T-helper 22 cell (primary cell): ENCODE results near the gene MYO19.
"Not testable (repeated sequence)": the region's sequence is repeated elsewhere in the genome, so short reads cannot be mapped to it uniquely, and the experiment has no call there.

Experiments
- DNase-seq: peaks from one replicate; pipeline ENCODE4 v3.0.0-alpha.2; 2020; ENCODE audit warnings: low read depth

The MYO19 gene

DNA sequence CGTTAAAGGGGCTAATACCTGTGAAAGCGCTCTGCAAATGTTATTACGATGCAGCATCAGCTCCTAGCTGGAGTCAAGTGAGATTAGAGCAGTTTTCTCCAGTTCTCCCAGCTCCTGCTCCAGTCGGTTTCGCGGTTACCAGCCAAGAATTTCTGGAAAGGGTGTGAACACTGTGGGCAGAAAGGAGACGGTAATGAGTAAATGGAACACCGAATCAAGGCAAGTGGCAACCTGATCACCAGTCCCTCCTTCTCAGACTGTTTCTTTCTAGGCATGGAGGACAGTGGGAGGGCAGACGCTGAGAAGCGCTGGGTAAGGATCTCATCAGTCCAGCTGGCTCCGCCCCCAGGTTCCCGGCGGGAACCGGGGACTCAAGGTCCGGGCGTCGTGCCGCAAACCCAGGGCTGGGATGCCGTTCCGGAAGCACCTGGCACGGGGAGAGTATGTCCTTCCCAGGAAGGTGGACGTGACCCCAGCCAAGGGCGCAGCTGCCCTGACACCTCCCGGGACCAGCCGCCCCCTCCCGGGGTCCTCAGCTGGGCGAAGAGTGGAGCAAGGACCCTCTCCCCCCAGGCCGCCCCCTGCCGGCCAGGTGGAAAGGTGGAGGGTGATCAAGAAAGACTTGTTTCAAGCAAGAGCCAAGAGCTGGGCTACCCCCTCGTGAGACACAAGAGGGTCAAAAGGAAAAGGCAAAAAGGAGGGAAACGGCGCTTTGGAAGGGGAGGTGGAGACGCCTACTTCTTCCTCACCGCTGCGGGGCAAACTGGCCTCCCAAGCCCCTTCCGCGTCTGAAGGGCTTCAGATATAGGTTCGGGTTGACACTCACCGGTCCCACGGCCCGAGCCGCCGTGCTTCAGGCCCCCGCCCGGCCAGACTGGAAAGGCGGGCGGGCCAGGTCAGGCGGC is 481 bp downstream of the MYO19 start:
- DNase-seq, result peak; percentile 8

DNA sequence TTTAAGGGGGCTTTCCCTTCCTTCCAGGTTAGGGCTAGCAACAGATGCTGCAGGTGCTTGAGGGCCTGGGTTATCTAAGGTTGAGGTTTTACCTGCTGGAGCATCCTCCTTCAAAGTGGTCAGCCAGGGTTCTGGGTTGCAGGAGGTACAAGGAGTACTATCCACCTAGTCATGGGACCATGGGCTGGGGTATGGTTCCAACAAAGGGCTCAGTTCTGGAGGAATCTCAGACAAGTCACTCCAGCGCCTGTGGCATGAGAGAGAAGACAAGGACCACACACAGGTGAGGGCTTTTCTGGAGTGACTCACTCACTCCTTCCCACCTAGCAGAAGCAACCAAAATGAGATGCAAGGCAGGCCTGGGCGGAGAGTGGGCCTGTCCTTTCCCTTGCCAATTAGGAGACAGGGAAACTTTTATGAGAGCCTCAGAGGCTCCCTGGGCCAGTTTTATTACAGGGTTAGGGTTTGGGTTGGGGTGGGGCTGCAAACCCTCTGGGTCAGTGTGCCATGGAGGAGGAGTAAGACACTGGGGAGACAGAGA is 2.2 kb downstream of the MYO19 start:
- no peak for DNase-seq

DNA sequence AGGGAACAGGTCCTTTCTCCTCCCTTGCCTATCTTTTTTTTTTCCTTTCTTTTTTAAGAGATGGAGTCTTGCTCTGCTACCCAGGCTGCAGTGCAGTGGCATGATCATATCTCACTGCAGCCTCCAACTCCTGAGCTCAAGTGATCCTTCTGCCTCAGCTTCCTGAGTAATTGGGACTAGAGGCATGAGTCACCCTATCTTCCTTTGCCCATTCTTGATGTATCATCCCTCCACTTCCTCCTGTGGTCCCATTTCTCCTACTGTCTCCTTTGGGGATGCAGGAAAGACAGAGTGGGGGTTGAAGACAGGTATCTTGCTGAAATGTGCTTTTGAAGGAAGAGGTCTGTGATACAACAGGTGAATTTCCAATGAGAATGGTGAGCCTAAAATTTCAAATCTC is 5.5 kb downstream of the MYO19 start:
- no peak for DNase-seq

DNA sequence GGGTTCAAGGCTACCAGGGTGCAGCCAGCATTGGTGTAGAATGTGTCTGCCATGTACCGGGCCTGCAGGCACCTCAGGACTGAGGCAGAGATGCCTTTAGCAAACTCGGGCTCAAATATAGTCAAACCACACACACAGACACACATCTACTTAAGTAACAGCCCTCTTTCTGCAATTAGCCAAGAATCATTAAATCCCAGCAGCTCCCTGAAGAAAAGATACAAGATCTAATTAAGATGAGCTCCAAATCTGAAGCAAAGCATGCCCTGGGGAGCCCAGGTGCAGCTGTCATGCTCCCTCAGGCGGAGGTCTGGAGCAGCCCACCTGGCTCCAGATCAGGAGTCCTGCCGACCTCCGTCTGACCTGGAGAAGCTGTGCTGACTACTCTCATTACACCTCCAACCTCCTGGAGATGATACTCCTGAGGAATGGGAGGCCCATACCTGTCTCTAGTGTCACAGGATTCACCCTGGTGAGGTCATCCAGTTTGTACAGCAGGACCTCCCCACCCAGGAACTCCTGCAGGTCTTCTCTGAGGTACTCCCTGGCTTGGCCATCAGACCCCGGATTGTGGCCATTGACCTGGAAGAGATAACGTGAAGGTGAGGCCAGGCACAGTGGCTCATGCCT is 6.9 kb downstream of the MYO19 start:
- DNase-seq, result no peak

DNA sequence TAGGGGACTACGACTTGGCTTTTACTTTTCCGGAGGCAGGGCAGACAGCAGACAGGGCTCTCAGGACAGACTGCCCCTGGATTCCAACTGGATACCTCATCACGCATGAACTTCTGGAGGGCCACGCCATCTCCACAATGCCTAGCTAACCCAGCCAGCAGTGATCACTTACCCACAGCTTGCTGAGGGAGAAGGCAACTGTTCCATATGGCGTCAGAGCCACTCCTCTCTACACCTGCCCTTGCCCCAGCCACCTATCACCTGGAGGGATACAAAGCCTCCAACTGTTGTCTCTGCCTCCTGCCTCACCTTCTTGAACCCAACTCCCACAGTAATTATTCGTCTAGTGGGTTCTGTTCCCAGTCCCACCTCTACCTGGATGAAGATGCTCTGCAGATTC is 8.8 kb downstream of the MYO19 start:
- DNase-seq, result no peak

DNA sequence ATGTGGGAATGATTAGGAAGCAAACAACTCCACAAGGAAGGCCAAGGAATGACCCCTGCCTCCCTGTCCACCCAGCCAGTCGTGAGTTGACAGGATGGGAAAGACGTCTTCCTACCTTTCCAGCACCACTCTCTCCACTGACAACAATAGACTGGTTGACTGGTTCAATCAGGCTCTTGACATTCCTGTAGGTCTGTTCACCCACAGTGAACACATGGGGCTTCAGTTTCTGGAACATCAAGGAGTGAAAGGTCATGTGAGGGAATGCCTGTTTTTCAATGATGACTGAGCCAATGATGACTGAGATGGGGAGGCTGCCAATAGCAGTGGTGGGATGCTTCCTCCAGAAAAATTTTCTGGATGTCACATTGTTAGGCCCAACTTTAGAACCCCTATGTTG is 9.6 kb downstream of the MYO19 start:
- DNase-seq, result no peak

DNA sequence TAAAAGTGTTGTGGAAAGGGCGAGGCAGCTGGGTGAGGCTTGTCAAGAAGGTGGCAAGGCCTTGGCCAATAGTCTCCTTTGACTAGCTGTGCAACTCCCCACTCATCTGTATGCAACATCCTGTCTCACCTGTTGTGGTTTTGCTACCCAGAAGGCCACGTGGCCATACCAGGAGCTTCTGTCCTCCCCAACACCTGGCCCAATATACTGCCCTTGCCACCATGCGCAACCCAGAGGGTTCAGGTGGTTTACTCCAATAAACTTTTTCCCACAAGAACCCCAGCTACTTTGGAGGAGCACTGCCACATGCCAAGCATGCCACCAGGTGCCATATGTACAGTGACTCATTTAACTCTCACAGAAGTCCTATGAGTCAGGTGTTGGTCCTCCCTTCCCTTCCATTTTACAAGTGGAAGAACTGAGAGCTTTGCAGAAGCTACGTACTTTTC is 10.2 kb downstream of the MYO19 start:
- DNase-seq, result no peak

DNA sequence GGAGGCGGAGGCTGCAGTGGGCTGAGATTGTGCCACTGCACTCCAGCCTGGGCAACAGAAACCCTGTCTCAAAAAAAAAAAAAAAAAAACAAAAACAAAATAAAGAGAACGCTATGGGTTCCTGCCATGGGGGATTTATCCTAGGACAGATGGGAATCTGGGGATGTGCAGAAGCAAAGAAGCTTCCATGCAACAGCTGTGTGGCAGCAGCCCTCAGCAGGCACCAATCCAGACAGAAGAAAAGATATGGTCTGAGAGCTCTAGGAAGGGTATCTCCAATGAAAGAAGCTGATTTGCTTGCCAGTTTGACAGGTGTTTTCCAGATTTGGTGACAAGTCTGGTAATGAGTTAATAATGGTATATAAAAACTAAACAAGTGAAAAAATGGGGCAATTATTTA is 11.6 kb downstream of the MYO19 start:
- DNase-seq, result no peak

DNA sequence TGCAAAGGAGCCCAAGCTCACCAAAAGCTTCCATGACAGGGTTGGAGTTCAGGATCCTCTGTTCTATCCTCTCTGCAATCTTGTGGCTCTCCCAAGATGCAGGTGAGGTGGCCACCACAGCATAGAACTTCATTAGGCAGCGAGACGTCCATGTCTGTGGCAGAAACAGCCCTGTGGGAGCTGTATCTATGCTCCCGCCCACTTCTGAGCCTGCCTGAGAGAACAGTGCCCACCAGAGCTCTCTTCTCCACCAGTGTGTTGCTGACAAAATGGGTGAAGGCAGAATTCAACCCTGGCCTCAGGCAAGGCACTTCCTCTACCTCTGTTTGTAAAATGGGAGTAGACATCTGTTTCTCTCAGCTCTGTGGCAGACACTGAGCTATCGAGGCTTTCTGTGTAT is 18.8 kb downstream of the MYO19 start:
- DNase-seq, result no peak

DNA sequence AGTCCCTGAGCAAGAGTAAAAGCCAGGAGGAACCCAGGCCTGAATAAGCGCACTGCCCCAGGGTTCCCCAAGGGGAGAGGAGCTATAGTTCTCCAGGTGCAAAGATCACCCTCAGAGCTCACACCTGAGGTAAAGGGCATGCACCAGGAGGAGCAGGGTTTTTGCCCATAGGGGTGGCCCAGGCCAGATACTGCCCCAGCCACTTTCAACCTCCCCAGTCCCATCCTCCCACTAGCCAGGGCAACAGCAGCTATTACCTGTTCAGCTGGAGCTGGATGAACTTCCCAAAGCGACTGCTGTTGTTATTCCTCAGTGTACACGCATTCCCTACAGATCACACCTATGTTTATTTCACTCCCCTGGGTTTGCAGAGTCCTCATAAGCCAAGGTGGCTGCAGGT is 19.8 kb downstream of the MYO19 start:
- DNase-seq, result no peak

DNA sequence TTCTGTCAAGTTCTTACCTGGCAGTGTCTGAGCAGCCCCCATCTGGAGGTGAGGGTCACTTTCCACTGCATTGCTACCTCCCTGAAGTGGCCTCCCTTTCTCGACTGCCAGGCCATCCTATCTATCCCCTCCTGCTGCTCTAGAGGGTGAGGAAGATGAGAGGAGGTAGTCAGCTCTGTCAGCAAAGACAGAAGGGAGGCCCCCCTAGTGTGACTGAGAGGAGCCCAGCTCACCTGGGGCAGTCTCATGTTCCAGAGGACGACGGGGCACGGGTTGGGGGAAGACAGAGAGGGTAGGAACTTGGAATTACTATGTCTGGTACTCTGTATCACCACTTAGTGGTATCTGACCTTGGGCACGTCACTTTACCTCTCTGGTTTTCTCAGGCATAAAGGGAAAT is 22.0 kb downstream of the MYO19 start:
- no peak for DNase-seq

DNA sequence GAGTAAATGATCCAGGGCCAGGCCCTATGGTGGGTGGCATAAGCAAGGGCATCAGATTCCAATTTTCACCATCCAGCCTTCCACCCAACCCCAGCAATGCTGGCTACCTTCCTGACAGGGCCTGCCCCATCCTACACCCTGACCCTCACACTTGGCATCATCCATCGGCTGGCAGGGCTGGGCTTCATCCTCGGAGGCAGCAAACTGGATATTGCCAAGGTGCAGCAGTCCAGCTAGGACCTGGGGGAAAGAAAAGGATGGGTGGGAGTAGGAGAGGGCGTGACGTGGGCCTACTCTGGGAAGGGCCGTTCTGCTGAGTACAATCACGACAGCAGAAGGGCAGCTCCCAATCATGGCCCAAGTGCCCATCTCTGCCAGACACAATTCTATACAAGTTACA is 23.5 kb downstream of the MYO19 start:
- no peak for DNase-seq

DNA sequence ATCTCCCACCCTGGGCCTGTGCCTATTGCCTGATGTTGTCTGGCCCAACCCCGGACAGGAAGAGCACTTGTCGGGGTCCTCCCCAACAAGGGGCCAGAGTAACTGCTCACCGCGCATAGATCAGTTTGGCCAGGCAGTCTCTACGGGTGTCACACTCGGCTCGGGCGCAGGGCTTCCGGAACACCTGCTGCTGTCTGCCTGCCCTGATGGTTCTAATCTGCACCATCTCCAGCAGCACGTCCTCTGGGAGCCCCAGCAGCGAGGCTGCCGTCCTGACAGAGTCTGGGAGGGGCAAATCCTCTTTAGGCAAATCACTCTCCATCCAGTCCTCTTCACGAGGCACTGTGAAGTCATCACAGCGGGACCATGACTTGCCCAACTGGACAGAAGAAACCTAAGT is 24.0 kb downstream of the MYO19 start:
- no peak for DNase-seq

DNA sequence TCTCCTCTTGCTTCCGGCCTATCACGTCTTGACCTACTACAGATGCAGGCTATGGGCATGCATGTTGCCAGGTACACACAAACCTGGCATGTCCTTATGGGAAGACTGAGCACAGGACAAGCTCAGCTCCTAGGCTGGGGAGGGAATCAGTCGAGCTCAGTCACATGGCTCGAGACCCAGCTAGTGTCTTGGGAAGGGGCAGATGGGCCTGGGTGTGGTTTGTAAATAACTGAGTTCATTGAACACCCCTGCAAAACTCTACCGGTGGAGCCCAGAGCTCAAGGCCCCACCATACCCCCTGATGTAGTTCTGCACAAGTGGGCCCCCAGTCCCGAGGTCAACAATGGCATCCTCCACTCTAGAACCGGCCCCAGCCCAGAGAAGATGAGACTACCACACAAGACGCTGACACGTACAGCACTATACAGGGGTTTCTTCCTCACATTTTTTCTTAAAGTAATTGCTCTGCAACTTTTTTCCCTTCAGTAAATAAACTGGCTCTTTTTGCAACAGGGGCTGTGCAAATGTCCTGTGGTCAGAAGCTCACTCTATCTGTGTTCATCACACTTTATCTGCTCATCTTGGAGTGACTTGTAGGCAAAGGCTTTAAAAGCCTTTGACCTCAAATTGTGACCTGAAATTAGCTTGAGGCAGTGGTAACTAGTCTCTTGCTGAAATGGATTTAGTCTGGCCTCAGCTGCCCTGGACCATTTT is 25.2 kb downstream of the MYO19 start:
- no peak for DNase-seq

DNA sequence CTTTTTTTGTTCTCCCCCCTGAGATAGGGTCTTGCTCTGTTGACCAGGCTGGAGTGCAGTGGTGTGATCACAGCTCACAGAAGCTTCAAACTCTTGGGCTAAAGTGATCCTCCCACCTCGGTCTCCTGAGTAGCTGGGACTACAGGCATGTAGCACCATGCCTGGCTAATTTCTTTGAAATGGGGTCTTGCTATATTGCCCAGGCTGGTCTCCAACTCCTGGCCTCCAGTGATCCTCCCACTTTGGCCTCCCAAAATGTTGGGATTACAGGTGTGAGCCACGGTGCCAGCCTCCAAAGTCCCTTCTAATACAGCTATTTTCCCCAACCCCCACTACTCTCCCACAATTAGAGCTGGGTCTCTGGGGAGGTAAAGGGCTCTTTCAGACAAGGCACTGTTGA is 26.2 kb downstream of the MYO19 start:
- DNase-seq, result not testable (repeated sequence)

DNA sequence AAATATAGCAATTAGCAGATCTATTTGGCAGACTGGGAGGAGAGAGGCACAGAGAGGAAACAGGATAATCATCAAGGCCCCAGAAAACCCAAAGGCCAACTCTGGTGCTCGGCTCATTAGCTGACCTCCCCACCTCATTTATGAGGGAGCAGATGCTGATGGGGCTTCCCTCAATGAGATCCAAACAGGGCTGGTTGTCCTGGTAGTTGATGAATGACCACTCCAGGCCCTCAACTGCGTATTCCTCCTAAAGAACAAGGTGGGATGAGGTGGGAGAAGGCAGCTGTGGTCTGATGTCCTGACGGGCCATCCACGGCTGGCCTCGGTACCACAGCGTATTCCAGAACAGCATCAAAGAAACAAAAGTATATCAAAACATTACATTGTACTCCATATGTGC is 27.4 kb downstream of the MYO19 start:
- no peak for DNase-seq

DNA sequence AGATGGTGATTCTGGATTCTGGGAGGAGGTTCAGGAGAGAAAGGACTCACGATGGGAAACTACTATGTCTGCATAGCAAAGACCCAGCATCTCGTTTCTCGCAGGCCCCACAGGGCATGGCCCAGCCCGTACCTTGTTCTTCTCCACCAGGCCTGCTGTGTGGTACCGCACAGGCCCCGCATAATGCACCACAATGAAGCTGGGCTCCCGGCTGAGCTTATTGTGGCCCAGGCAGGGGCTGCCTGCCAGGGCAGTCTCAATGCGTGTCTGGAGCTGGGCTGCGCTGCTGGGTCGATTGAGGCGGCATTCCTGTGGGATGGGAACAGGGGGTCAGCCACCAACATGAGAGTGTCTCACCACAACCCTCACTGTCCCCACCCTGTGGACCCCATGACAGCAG is 27.8 kb downstream of the MYO19 start:
- DNase-seq, result no peak

DNA sequence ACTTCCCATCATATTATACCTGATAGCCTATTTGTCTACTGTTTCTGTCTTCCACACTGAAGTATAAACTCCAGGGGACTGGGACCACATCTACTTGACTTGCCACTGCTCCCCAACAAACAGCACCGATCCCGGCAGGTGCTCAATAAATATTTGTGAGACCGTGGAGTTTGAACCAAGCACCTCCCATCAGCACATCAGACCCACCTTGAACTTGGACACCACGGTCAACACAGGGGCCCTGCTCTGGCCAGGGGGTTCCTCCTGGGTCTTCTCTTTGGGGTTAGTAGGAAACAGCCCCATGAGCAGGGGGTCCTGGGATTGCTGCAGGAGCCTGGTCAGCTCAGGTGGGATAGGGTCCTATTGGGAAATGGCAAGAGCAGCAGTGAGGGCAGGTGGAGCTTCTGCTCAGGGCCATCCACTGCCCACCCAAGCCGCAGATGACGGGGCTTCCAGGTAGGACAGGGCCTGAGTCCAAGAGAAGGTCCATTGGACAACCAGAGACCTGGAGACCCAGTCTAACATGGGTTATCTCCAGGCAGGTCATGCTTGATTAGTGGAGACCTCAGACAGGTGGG is 28.3 kb downstream of the MYO19 start:
- DNase-seq, result no peak

DNA sequence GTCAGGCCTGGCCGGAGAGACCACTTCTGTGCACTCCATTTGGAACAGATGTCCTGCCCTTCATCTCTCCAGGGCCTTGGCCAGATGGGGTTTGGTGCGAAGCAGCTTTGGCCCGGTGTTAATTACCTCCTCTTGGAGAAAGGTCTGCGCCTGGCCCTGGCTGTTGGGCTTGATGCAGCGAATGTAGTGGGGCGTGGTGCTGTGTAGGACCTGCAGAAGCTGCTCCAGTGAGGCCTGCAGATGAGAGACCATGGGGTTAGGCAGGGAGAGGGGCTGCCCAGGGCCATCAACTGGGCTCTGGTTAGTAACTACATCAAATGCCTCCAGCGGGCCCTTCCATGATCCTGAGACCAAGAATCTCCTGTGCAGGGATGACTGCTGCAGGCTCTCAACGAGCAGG is 29.5 kb downstream of the MYO19 start:
- no peak for DNase-seq

DNA sequence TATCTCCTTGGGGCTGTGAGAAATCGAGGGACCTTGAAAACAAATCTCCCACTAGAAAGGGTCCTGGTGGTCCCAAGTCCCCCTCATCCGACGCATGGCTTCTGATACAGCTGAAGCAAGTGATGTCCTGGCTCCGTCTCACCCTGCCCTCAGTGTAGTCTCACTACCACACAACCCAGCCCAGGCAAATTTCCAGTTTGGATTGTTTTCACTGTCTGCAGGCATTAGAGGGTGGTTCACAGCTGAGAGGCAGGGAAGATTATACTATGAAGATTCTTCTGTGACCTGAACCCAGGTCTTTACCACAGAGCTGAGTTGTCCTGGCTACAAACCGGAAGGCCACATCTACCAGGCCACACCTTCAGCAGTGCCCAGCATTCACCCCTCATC is 30.5 kb downstream of the MYO19 start:
- DNase-seq, result no peak

DNA sequence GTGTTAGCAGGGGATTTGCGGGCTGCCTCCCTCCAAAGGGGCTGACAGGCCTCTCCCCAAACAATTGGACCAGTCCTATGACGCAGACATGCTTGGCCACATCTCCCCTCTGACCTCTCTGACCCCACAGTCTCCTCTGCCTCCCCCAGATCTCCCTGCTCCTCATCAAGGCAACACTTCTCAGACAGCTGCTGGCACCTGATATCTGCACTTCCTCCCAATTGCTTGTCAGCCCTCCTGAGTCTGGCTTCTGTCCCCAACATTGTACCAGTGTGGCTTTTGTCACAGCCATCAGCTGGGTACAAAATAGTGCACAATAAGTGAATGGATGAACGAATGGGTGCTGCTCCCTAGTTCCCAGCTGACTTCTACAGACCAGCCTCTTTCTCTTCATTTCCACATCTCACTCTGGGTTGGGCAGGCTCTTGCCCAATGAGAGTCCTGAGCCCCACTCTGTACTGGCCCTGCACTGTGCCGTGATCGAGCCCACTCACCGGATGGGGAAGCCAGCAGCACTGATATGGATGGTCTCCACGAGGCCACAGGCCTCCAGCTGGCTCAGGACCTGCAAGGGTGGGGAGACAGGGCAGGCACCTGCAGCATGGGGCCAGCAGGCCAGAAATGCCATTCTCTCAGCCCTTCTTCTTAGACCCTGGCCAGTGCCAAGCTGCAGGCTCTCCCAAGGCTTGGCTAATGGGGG is 31.1 kb downstream of the MYO19 start:
- no peak for DNase-seq

DNA sequence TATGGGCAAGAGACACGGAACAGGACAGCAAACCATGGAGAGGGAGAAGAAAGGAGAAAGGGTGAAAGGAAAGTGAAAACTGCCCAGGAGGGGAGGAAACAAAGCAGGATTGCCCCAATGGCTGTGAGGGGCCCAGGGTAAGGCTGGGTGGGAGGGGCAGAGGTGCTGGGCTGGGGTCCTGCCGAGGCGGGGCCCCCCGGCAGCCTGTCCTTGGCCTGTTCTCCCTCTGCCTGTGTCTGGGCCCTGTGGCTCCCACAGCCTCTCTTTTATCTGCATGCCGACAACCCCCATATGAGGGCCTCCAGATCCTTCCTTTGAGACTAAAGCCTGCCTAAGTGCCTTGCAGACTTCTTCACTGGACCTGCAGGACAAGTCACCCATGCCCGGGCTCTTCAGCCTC is 32.7 kb downstream of the MYO19 start:
- DNase-seq, result no peak
